Fibroblast of skin of right biceps (primary cell): ENCODE measurements around the gene LMOD1.
A peak's percentile ranks its signal among the peaks of the same experiment; 100 is the strongest.
"Not testable (repeated sequence)": the region's sequence is repeated elsewhere in the genome, so short reads cannot be mapped to it uniquely, and the experiment has no call there.

ENCODE experiments used
- DNase-seq: peaks from one replicate; pipeline ENCODE4 v3.0.0-alpha.2; 2013

LMOD1 gene

GRCh38 chr1:201912832-201913231, 33.5 kb downstream of the LMOD1 start:
- peak; percentile 60 for DNase-seq

- DNase-seq, result no peak
These were observed 34.3 kb downstream of the LMOD1 start for GRCh38 chr1:201911826-201912571.

DNA sequence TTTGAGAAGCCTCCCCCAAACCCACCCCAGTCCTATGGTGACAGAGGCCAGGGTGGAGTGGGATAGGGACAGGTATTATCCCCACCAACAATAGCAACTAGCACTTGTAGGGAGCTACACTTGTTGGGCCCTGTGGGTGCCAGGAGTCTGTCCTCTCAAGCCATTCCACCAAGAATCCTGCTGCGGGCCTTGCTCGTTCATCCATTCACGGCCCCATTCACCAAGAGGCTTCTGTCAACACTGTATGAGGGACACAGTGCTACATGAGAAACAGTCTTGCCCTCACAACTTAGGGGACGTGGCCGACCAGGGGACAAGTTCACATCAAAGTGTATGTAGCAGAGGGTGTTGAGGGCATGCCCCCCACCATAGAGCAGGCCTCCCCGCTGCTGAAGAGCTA, 38.7 kb downstream of the LMOD1 start:
- DNase-seq, result no peak

DNA sequence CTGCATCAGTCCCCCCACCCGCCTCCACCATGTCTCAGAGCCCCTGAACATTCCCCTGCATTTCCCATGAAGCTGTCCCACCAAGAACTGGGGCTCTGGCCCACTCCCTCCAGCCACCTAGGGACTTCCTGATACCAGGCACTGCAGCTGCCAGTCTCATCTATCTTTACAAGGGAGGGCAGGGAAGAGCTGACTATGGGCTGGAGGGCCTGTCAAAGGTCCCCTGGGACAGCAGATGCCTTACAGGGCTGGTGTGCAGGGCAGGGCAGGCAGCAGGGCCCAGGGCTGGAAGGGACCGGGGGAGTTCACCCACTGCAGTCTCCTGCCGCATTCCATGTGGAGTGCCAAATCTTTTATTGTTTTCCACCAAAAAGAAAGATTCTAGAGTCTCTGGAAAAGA, 40.0 kb downstream of the LMOD1 start:
- no peak for DNase-seq

GRCh38 chr1:201905234-201905890, 41.0 kb downstream of the LMOD1 start:
- DNase-seq, result no peak

DNA sequence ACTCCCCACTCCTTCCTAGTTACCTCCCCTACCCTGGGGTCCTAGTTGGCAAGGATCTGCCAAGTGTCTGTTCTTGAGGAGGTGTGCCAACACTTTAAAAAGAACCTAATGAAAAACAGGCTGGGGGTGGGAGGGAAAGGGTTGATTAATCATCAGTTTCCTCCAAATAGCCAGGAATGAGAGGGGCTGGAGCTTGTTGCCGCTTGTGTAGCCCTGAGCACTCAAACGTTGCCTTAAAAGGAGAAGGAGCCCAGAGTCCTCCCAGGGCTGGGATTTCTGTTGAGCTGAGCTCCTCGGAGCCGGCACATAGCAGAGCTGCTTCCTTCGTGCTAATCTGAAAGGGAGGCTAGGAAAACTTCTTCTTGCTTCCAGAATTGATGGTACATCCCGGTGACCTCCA, 41.8 kb downstream of the LMOD1 start:
- DNase-seq, result peak; percentile 99

DNA sequence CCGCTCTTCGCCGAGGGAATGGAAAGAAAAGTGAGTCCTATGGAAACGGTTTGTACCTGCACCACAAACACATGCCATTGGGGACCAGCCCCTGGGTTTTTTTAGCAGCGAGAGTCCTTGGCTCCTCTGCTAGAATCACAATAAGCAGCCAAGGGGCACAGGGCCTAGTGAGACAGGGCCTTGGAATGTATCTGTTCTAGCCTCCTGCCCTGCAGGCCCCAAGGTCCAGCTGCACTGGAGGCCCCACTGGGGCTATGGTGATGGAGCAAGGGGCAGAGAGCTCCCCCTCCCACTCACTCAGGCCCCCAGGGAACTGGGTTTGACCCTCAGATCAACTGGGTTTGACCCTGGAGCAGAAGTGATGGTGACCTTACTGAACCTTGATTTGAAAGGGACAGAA, 43.2 kb downstream of the LMOD1 start:
- peak; percentile 66 for DNase-seq

- peak; percentile 67 for DNase-seq
These were observed 44.1 kb downstream of the LMOD1 start for GRCh38 chr1:201902198-201902597.

- not testable (repeated sequence) for DNase-seq
These were observed 45.3 kb downstream of the LMOD1 start for GRCh38 chr1:201901036-201901435.

DNA sequence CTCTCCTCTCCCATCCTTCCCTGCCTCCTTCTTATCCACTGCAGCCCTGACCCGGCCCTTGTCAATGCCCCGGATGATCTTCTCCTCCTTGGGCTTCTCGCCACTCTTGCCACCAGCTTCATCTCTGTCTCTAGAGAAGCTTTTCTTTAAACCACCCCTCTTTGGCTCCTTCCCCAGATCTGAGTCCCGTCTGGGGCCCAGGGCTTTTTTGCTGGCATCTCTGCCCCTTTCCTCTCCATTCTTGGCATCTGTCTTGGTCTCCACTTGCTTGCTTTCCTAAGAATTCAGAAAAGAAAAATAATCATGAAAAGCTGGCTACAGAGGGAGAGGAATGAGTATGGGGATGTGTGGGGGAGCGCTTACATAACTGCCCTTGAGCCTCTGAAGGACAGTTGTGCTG, 45.9 kb downstream of the LMOD1 start:
- no peak for DNase-seq

DNA sequence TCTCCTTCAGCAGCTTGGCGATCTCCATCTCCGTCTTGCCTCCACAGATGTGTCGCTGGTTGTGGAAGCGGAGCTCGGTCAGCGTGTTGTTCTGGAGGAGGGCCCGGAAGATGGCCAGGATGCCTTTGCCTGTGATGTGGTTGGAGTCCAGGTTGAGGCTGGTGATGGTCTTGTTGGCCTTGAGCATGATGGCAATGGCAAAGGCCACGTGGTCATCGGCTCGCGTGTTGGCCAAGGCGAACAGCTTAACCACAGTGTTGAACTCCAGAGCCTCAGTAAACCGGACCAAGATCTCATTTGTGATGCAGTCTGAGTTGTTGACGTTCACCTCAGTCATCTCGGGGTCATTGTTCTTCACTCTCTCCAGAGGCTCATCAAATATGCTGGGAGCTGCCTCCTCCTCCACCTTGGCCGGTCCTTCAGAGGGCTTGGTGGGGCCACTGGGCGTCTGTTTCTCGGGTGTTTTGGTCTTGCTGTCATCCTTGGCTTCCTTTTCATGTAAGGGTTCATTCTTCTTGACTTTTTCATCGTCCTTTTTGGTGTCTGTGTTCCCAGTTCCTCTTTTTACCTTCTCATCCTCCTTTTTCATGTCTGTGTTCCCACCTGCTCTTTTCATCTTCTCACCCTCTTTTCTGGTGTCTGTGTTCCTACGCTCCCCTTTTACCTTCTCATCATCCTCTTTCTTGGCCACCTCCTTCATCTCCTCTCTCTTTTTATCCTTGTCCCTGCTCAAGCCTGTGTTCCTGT, 46.5 kb downstream of the LMOD1 start:
- no peak for DNase-seq

DNA sequence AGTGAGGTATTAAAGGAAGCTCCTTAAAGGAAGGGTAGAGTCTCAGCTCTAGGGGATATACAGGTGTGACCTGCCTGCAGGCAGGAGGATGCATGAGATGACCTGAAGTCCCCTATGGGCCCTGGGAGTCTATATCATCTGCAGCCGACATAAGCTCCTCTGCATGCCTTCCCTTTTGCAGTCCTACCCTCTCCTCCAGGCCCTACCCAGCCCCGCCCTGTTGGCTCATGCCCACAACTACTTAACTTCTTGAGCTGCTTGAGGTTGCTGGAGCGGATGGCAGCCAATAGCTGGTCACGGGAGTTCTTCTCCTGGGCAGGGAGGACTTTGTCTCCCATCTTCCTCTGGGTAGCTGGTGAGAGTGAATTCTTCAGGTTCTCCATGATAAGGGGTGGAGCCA, 47.4 kb downstream of the LMOD1 start:
- DNase-seq, result no peak

DNA sequence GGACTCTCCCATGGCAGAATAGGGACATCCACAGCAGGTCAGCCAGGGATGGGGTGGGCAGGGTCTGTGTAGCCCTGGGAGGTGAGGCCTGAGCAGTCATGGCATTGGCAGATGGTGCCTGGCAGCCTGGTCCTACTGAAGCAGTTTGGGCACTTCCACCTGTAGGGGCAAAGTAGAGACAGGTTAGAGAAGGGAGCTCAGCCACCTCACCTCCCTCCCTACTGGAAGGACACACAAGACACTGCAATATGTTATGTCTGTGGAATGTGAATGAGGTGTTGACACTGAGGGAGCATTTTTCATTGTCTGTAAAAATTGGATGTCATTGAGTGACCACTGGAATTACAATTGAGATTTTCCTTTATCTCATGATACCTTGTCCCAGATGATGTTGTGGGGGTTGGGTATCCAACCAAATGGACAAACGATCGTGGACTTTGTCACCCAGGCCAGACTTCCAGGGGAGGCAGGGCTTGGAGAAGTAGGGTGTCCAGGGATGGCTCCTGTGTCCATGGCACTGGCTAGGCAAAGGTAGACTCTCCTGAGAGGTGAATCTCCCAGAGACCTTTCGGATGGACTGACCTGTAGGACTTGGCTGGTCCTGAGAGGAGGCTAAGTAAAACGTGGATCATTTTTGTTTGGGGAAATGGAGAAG, 48.0 kb downstream of the LMOD1 start:
- no peak for DNase-seq

DNA sequence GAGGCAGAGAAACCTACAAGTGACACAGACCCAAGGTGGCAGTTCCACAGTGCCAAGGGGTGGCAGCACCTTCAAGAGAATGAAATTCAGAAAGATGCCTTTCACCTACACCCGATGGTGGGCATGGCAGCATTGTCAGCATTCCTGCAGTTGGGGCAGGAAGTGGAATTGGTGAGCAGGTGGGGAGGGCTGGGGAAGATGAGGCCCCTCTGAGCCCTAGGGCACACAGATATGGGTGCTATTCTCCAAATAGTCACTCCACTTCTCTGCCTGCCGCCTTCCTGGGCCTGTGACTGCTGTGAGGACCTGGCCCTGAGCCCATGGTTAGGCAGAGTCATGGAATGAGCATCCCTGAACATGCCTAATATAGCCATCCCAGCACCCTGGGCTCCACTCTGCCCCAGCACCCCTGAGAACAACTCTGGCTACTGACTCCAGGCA, 49.4 kb downstream of the LMOD1 start:
- peak; percentile 89 for DNase-seq

DNA sequence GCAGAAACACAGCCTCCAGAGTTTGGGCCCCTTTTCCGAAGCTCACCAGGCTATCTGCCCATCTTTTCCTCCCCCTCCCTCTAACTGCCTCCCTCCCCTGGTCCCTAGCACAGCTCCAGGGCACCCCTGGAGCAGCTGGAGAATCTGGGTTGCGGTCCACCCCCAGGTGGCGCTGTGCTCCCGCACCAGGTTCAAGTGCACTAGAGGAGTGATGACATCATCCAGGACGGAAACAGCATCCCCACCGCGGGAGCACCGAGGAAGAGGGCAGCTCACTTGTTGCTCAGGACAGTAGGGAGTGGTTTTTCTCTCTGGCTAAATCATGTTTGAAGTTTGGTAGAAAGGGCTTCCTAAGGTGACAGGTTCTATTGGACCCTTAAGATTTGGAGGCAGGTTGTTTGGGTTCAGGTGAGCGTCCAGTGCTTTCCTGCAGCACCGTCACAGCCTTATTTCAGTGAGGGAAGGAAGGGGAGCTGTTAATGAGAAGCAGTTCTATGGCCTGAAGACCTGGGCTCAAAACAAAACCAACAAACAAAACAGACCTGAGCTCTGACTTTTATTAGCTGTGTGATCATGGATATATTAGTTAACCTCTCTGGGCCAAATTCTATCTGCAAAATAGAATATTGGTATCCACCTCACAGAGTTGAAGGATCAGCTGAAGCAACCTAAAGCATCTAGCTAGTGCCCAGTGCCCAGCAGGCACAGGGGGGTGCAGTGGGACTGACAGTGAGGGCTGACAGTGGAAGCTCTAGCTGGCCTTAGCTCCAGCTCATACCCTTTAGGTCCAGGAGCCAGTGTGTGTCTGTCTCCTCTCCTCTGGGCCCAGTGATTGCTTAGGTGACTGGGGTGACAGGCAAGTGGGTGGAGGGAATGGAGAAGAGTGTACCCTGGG, 50.2 kb downstream of the LMOD1 start:
- peak; percentile 91 for DNase-seq

- no peak for DNase-seq
These were observed 51.2 kb downstream of the LMOD1 start for GRCh38 chr1:201895120-201895665.

DNA sequence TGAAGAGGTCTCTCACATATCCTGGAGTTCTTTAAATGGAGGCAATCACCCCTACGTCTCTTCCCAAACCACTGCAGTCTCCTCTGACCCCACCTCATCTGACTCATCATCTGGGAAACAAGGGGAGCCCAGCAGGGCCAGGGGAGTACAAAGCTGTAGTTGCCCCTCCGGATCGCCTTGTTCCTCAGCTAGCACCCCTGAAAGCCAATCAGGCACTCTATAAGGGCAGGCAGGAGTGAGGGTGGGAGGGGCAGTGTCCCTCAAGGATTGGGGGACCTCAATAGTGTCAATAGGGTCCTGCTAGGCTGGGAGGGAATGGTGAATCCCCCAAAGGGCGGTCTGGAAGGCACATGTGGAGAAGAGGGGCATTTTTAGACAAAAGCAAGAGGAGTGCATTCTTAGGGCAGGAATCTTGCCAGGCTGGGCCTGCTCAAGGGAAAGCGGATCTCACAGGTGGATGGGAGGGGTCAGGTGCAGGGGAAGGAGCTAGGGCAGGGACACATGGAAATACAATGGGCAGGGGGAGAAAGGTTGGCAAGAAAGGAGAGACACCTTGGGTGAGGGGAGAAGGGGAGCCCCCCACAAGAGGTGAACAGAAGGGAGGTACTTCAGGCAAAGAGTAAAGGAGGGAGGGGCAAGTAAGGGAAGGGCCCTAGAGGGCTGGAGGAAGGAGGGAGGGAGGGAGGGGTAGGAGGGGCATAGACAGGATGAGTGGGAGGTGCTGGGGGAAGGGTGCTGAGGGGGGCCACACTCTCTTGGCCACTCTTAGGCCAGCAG, 51.8 kb downstream of the LMOD1 start:
- DNase-seq, result no peak

GRCh38 chr1:201893431-201893830, 52.9 kb downstream of the LMOD1 start:
- DNase-seq, result no peak

DNA sequence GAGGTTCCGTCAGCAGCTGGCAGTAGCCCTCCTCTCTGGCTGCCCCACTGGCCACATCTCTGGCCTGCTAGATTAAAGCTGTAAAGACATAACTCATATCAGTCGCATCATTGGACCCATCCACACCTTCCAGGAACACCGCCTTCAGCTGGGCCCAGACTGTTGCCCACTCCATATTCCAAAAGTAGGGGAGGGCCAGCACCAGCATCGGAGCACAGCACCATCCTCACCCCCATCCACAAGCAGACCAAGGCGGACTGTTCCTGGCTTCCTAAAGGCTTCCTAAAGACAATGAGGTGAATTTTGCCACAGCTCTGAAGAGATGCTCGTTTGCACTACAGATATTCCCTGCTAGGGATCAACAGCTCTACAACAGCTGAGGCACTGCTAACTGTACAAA, 54.1 kb downstream of the LMOD1 start:
- no peak for DNase-seq

- DNase-seq, result no peak
These were observed 54.8 kb downstream of the LMOD1 start for GRCh38 chr1:201891451-201892045.
